Kasumi-1 (cell line): ENCODE data around the gene MEIOB.
A peak's percentile ranks its signal among the peaks of the same experiment; 100 is the strongest.
"Not testable (repeated sequence)": the region's sequence is repeated elsewhere in the genome, so short reads cannot be mapped to it uniquely, and the experiment has no call there.

ENCODE experiments used
- DNase-seq, 2 experiments: peaks; one replicate each; lab custom pipeline; 2025; lab: John Stamatoyannopoulos, UW

The MEIOB gene

GRCh38 chr16:1906846-1907165, 34.8 kb upstream of the MEIOB start:
- no peak for DNase-seq

DNA sequence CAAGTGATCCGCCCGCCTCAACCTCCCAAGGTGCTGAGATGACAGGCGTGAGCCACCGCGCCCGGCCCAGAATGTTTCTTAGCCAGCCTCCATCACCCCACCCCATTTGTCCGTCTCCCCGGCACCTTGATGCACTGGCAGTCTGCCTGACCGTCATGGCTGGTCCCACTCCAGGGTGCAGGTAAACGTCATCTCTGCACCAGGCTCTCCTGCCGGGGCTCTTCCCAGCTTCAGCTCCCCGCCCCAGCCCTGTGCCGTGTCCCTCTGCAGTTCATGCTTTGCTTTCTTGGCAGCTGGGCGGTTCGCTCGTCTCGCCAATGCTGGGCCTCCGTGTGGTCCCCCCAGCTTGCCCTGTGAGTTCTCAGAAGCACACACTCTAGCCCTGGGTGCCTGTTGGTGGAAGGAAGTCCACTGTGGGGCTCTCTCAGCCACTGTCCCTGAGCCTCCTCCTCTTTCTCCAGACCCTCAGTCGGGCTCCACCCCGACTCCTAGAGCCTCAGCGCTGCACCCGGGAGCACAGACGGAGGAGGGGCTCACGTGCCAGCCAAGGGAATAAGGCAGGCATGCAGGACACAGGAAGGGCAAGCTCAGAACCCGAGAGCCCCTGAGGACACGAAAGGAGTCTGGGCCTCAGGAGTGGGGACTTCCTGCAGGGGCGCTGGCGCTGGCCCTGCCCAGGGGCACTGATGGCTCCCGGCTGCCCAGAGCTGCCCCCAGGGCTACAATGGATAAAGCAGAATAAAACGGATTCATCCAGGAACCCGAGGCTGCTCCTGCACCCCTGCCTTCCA, 34.3 kb upstream of the MEIOB start:
- DNase-seq, result no peak

DNA sequence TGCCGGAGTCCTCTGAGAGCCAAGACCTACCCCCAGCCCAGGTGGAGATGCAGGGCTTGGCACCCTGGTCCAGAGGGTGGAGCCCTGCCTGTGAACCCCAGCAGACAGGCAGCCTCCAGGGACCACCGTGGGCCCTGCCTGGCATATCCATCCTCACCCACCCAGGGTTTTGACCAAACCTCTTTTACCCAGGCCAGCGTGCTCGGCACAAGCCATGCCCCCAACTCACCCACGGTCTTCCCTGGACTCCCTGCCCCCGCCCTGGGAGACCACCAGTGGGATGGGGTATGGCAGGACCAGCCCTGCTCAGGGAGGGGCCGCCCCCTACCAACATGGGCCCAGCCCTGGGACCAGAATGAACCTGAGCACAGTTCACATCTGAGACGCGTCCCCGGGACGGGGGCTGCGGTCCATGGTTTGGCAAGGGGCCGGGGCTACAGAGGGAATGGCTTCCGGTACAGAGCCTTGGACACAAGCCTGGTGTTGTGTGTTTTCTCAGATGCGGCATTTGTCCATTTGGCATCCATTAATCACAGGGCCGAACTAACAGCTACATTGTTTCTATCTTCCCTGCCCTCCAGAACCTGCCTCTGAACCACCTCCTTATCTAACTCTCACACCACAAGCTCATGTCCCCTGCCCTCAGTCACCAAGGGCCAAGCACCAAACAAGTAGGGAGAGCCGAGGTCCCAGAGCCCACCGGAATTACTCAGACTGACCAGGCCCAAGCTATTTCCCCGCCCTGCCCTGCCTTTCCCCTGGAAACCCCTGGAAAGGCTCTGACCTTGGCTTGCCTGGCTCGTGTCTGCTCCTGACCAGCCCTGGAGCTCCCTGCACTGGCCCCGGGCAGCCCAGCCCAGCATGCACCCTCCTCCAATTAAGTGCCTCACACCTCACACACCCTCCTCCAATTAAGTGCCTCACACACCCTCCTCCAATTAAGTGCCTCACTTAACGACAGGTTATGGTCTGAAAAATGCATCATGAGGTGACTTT, 32.2 kb upstream of the MEIOB start:
- no peak for DNase-seq

GRCh38 chr16:1903220-1903574, 31.2 kb upstream of the MEIOB start:
- no peak for DNase-seq

DNA sequence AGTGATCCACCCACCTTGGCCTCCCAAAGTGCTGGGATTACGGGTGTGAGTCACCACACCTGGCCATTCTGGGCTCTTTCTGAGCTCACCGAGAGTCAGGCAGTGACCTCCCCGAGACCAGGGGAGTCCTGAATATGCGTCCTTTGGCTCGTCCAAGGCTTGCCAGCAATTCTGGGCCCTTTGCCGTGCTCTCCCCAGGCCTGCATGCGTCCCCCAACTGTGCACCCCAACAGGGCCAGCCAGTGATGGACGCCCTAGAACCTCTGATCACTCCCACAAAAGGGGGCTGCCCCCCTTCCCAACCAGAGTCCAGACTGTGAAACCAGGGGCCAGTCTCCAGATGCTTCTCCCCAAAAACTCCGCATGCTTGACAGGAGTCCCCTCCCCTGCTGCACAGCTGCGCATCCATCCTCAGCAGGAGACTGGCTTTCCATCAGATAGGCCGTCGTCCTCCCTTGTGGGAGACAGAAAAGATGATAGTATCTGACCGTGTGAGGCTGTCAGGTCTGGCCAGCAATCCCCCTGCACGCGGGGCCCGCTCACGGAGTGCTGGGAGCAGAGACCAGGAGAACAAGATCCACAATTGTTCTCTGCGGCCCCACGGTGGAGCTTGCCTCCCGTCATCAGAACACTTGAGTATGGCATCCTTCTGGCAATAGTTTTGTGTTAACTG, 30.7 kb upstream of the MEIOB start:
- no peak for DNase-seq

- no peak for DNase-seq
Measured at GRCh38 chr16:1900452-1900774, 28.4 kb upstream of the MEIOB start.

- no peak for DNase-seq
Measured at GRCh38 chr16:1899641-1900451, 27.9 kb upstream of the MEIOB start.

GRCh38 chr16:1897692-1898091, 25.7 kb upstream of the MEIOB start:
- not testable (repeated sequence) for DNase-seq

- DNase-seq, result no peak
Measured at GRCh38 chr16:1895949-1896675, 24.1 kb upstream of the MEIOB start.

- no peak for DNase-seq
Measured at GRCh38 chr16:1895068-1895467, 23.1 kb upstream of the MEIOB start.

DNA sequence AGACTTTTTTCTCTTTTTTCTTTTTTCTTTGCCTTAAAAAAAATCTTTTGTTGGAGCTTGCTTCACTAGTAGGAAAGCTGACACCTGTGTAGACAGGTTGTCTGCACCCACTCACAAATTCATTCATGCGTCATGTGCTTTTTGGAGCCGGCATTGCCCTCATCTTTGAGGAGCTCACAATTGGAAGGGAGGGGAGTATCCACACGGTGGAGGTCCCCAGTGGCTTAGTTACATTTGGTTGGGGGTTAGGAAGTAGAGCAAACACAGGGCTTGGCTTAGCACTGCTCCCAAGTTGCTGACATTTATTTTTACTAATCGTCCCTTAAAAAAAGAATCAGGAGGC, 18.7 kb upstream of the MEIOB start:
- no peak for DNase-seq

DNA sequence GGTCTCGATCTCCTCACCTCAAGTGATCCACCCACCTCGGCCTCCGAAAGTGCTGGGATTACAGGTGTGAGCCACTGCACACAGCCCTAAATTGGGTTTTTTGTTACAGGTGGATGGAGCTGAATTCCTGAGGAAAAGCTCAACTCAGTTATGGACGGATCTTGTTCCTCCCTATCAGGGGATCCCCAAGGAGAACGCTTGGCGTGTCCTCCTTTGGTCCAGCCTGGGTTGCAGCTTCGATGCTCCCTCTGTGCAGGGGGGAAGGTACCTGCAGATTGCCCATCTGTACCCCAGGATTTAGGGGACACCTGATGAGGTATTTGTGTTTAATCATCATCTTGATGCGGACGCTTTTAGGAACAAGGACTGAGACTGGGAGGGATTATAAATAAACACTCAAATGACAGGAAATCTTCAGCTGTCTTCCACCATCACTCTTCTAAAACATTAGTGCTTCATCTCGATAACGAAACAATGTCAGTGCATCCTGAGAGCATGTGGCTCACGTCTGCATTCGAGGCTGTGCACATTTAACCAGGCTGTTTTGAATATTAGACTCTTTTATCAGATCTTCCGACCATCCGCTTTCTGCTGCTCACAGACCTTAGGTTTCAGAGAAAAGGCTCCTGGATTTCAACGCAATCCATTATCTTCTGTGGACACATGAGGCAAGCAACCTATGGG, 18.2 kb upstream of the MEIOB start:
- no peak for DNase-seq

- DNase-seq, result no peak
Measured at GRCh38 chr16:1887711-1888354, 15.9 kb upstream of the MEIOB start.

- no peak for DNase-seq
Measured at GRCh38 chr16:1884889-1885288, 12.9 kb upstream of the MEIOB start.

DNA sequence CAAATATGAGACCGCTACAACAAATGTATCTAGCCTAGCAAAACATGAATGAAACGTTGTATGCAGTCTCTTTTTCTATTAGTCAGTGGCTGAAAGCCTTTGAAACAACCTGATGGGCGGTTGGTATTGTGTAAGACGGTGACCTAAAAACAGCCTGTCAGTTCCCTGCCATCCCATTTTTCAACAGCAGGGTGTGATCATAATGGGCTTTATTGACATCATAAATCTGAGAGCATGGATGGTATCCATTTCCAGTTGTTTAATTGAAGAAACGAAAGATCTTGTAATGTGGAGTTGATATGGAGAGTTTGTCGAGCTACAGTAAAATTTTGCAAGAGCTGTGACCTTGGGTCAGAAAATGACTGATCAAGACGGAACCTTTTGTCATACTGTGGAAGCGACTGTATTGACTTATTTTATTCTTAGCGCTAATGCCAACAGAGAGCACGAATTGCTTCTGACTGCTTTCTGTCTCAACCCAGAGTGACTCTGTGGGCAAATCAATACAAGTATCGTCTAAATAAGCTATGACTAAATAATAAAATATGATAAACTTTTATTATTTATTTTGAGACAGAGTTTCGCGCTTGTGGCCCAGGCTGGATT, 12.3 kb upstream of the MEIOB start:
- DNase-seq, result peak; percentile 10

GRCh38 chr16:1881172-1881571, 9.2 kb upstream of the MEIOB start:
- not testable (repeated sequence) for DNase-seq

GRCh38 chr16:1879477-1879876, 7.5 kb upstream of the MEIOB start:
- DNase-seq, result no peak

DNA sequence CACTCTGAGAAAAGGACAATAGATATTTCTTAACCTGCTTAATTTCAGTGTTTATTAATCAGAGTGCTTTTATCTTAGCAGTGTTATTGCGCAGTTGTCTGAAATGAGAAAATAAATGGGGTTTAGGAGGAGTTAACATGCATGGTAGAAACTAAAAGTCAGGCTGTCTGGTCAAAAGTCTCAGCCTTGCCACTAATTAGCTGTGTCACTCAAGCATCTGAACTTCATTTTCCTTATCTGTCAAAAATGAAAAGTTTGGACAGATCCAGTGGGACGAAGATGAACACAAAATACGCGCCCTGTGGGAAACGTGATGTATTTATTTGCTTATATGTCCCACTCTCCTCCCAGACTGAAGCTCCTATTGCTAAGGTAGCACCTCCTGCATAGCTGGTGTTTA, 6.3 kb upstream of the MEIOB start:
- no peak for DNase-seq

DNA sequence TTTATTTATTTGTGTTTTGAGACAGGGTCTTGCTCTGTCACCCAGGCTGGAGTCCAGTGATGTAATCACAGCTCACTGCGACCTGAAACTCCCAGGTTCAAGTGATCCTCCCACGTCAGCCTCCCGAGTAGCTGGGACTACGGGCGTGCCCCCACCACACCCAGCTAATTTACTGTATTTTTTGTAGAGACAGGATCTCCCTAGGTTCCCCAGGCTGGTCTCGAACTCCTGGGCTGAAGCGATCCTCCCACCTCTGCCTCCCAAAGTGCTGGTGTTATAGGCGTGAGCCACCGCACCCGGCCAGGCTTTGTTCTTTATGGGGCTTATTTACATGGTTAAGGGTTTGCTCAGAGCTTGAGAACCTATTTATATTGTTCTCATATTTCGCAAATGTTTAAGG, 5.8 kb upstream of the MEIOB start:
- no peak for DNase-seq

DNA sequence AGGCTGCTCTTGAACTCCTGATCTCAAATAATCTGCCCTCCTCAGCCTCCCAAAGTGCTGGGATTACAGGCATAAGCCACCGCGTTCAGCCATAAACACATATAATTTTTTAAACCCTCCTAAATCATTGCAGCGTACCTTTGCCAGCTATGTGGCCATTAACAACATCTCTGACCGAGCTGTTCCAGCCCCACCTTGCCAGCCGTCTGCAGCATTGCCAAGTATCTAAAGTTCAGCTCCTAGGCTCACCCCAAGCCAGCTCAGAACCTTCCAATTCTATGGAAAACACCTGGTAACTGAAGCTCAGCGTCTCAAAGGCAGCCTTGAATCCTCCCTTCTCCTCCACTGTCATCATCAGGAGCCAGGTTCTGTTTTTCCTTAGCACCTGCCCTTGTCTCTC, 5.1 kb upstream of the MEIOB start:
- DNase-seq, result no peak
